GM12878 (cell line): Measurements from ENCODE around the gene ANKRD26. TPM values are rescaled to one million over a fixed set of nuclear protein-coding genes. Genes with fewer than 3 reads are reported as not detected.

ENCODE experiments used
- ATAC-seq: fragments of 200-7000 bp; cut with Tn5 transposase; 3 replicates; pipeline ENCODE4 v1.9.1; 2020; ENCODE audit warnings: mild to moderate bottlenecking, moderate library complexity
- Bru-seq: library from RNA; stranded (reverse); fragments of 400-500 nt; gene quantifications from one replicate; lab custom pipeline; 2021; lab: Mats Ljungman, UMichigan
- BruChase-seq, 2 experiments: library from RNA; stranded (reverse); fragments of 400-500 nt; gene quantifications; one replicate each; lab custom pipeline; 2021; lab: Mats Ljungman, UMichigan
- BruUV-seq: library from RNA; stranded (reverse); fragments of 400-500 nt; replicated peaks from 2 replicates; lab custom pipeline; 2021; lab: Mats Ljungman, UMichigan
- CTCF ChIA-PET: fragments of 300-600 bp; sonication (Branson Sonifier 250); formaldehyde crosslinking; extraction: SDS; loops from one replicate; lab custom pipeline; 2021; ENCODE audit warnings: inconsistent platforms; lab: Yijun Ruan, JAX
- POLR2A ChIA-PET: fragments of 350-600 bp; formaldehyde crosslinking; extraction: SDS; loops from one replicate; lab custom pipeline; 2021; ENCODE audit warnings: inconsistent platforms; lab: Charles Lee
- RAD21 ChIA-PET: fragments of 300-600 bp; sonication (Branson Sonifier 250); formaldehyde crosslinking; loops from one replicate; lab custom pipeline; 2023; ENCODE audit warnings: antibody characterized with exemption; ENCODE audit not compliant: unreplicated experiment; lab: Charles Lee
- SMC1A ChIA-PET: fragments of 300-600 bp; sonication (Branson Sonifier 250); formaldehyde crosslinking; loops from one replicate; lab custom pipeline; 2023; ENCODE audit not compliant: unreplicated experiment, uncharacterized antibody; lab: Charles Lee
- DNase-seq: peaks from one replicate; pipeline ENCODE4 v3.0.0-alpha.2; 2011; ENCODE audit warnings: low read depth, low spot score
- FAIRE-seq: peaks from 3 replicates; lab custom pipeline; 2011; peaks lifted over from hg19 to GRCh38; lab: Jason Lieb, UNC
- H2AFZ ChIP-seq: 2 replicates; pipeline ENCODE4 v1.6.0; 2011; ENCODE audit warnings: low read depth, low read length, control low read depth; ENCODE audit not compliant: control insufficient read depth
- H3K27ac ChIP-seq: 2 replicates; pipeline ENCODE4 v1.5.1; 2011; ENCODE audit warnings: control low read depth; ENCODE audit not compliant: control insufficient read depth, insufficient read depth
- H3K27me3 ChIP-seq, 2 experiments: replicated peaks in 1 of 2; 2 replicates each; pipeline versions ENCODE4 v1.6.0 to v1.6.1; 2011; ENCODE audit warnings: low read length in 1 of 2; ENCODE audit not compliant: control insufficient read depth in 2 of 2, insufficient read depth in 2 of 2
- H3K36me3 ChIP-seq, 2 experiments: 2 replicates each; pipeline ENCODE4 v1.5.1; 2011; ENCODE audit warnings: low read length in 1 of 2; ENCODE audit not compliant: control insufficient read depth in 2 of 2, insufficient read depth in 2 of 2
- H3K4me1 ChIP-seq: 2 replicates; pipeline ENCODE4 v1.6.1; 2011; ENCODE audit warnings: mild to moderate bottlenecking, low read length, moderate library complexity, mixed read lengths; ENCODE audit not compliant: control insufficient read depth, insufficient read depth
- H3K4me2 ChIP-seq: 2 replicates; pipeline ENCODE4 v1.6.0; 2011; ENCODE audit warnings: control low read depth; ENCODE audit not compliant: control insufficient read depth, insufficient read depth
- H3K4me3 ChIP-seq: fragments of 200-600 bp; sonication (generic); 2 replicates; pipeline ENCODE4 v1.5.1; 2016
- H3K79me2 ChIP-seq: 2 replicates; pipeline ENCODE4 v1.6.0; 2011; ENCODE audit warnings: low read length; ENCODE audit not compliant: control insufficient read depth, insufficient read depth
- H3K9ac ChIP-seq: 2 replicates; pipeline ENCODE4 v1.8.0; 2011; ENCODE audit warnings: low read length, control low read depth, mixed read lengths; ENCODE audit not compliant: control insufficient read depth, insufficient read depth
- H3K9me3 ChIP-seq: replicated peaks from 3 replicates; pipeline ENCODE4 v1.5.1; 2011; ENCODE audit warnings: mild to moderate bottlenecking, low read length; ENCODE audit not compliant: control insufficient read depth, insufficient read depth
- H4K20me1 ChIP-seq: 2 replicates; pipeline ENCODE4 v1.6.0; 2011; ENCODE audit not compliant: control insufficient read depth, insufficient read depth
- BMI1 ChIP-seq: fragments of 450-650 bp; IDR thresholded peaks from 2 replicates; pipeline ENCODE4 v1.6.1; 2016; ENCODE audit warnings: mild to moderate bottlenecking, moderate library complexity, borderline replicate concordance
- CBX3 ChIP-seq: fragments of 200-600 bp; sonication (generic); IDR thresholded peaks from 2 replicates; pipeline ENCODE4 v1.6.1; 2016; ENCODE audit warnings: low read depth, borderline replicate concordance
- CREM ChIP-seq: IDR thresholded peaks from 2 replicates; pipeline ENCODE4 v1.6.1; 2014; ENCODE audit warnings: antibody characterized with exemption, low read depth
- DPF2 ChIP-seq: fragments of 450-650 bp; IDR thresholded peaks from 2 replicates; pipeline ENCODE4 v1.6.1; 2017; ENCODE audit warnings: mild to moderate bottlenecking
- FOXK2 ChIP-seq: fragments of 450-650 bp; IDR thresholded peaks from 2 replicates; pipeline ENCODE4 v1.6.1; 2017; ENCODE audit warnings: mild to moderate bottlenecking, moderate library complexity
- HCFC1 ChIP-seq: fragments of 150-350 bp; IDR thresholded peaks from 2 replicates; pipeline ENCODE4 v1.6.1; 2014; ENCODE audit warnings: low read length
- IKZF2 ChIP-seq, 2 experiments: fragments of 450-650 bp; IDR thresholded peaks; 2 replicates each; pipeline ENCODE4 v1.6.1; 2017; ENCODE audit warnings: mild to moderate bottlenecking in 2 of 2, moderate library complexity in 2 of 2
- KAT2A ChIP-seq: conservative IDR thresholded peaks from 2 replicates; pipeline ENCODE4 v1.6.1; 2011; ENCODE audit warnings: low read depth, low read length; ENCODE audit not compliant: control insufficient read depth
- MYC ChIP-seq: IDR thresholded peaks from 2 replicates; pipeline ENCODE4 v1.6.1; 2011; ENCODE audit warnings: mild to moderate bottlenecking, low read length, moderate library complexity, inconsistent platforms; ENCODE audit not compliant: insufficient read depth, insufficient replicate concordance, insufficient read length, severe bottlenecking
- NBN ChIP-seq: fragments of 450-650 bp; IDR thresholded peaks from 2 replicates; pipeline ENCODE4 v1.6.1; 2016
- POLR2AphosphoS2 ChIP-seq: IDR thresholded peaks from 2 replicates; pipeline ENCODE4 v1.6.1; 2011; ENCODE audit warnings: low read depth, mild to moderate bottlenecking, low read length, improper control_type of control experiment, moderate library complexity
- SREBF1 ChIP-seq: IDR thresholded peaks from 2 replicates; pipeline ENCODE4 v1.6.1; 2012; ENCODE audit warnings: mild to moderate bottlenecking, low read length
- STAT3 ChIP-seq: IDR thresholded peaks from 2 replicates; pipeline ENCODE4 v1.6.1; 2011; ENCODE audit warnings: low read depth, low read length, improper control_type of control experiment
- whole genome bisulfite sequencing: methylation state at CpG from one replicate; pipeline ENCODE4 v1.1.6; 2016; ENCODE audit warnings: low lambda C conversion rate; ENCODE audit not compliant: insufficient replicate concordance, insufficient coverage; ENCODE audit errors: missing lambda C conversion rate; 5-methylcytosine and 5-hydroxymethylcytosine counted together
- in situ Hi-C: fragments of 300-500 bp; cut with MboI; formaldehyde crosslinking; loops from 9 replicates; pipeline ENCODE4 v1.14.3; 2018; ENCODE audit warnings: mixed read lengths
- intact Hi-C: fragments of 100-400 bp; cut with micrococcal nuclease; formaldehyde crosslinking; loops from one replicate; pipeline ENCODE4 v1.14.2; 2022; ENCODE audit not compliant: unreplicated experiment
- long read RNA-seq, 2 experiments: library from polyadenylated mRNA; unstranded; transcript quantifications; one replicate each; pipeline ENCODE4 v2.0.0, GENCODE V29; 2019 to 2020
- polyA minus RNA-seq, 3 experiments: library from RNA; depleted of rRNA, polyadenylated mRNA; stranded (reverse); fragments of >200 nt; gene quantifications; 2 replicates each; pipeline ENCODE4 v1.2.3, GENCODE V29; 2011
- polyA plus RNA-seq, 11 experiments: library from polyadenylated mRNA; depleted of rRNA in 4 of 11; unstranded in 6 of 11; stranded (reverse) in 5 of 11; fragments of >200 nt; fragmentation: Nextera tagmentation in 4 of 11; fragmentation: Illumina TruSeq in 1 of 11; extraction: Ambion mirVana in 4 of 11; extraction: Trizol in 1 of 11; gene quantifications; 1 replicate in 1 of 11; 2 replicates in 10 of 11; pipeline versions ENCODE4 v1.2.1 to v1.2.3, GENCODE V29; 2011 to 2016; ENCODE audit warnings: inconsistent platforms in 2 of 11, missing spikeins in 2 of 11, low read depth in 1 of 11
- total RNA-seq, 4 experiments: library from RNA; depleted of rRNA in 3 of 4; stranded (reverse); fragments of >200 nt in 3 of 4; fragmentation: Illumina TruSeq in 1 of 4; extraction: Trizol in 1 of 4; gene quantifications; 2 replicates each; pipeline versions ENCODE4 v1.2.1 to v1.2.3, GENCODE V29; 2013 to 2021
- TF ChIP-seq, protein P1 (sequence below): IDR thresholded peaks from 2 replicates; pipeline ENCODE4 v1.6.1; 2011; ENCODE audit warnings: borderline replicate concordance, low read depth, mild to moderate bottlenecking, moderate library complexity, low read length; ENCODE audit not compliant: insufficient read depth, poor library complexity, severe bottlenecking
- TF ChIP-seq, protein P2 (sequence below): IDR thresholded peaks from 2 replicates; pipeline ENCODE4 v1.6.1; 2012; ENCODE audit warnings: low read depth, low read length, improper control_type of control experiment
- TF ChIP-seq, protein P3 (sequence below): IDR thresholded peaks from 2 replicates; pipeline ENCODE4 v1.6.1; 2011; ENCODE audit warnings: low read depth, mild to moderate bottlenecking, low read length, moderate library complexity, borderline replicate concordance; ENCODE audit errors: extremely low read depth

The ANKRD26 gene
- total RNA-seq (2013; cell fraction: nucleolus; rRNA removed) = 66.0 and 68.2 TPM in 2 replicates
- total RNA-seq (2014; rRNA removed) (5.5 and 6.8 TPM in 2 replicates), total RNA-seq (2014; rRNA removed; fragmentation: Illumina TruSeq; extraction: Trizol) (11.1 and 12.0 TPM in 2 replicates), total RNA-seq (2021) (4.8 and 6.1 TPM in 2 replicates), polyA plus RNA-seq (2011; rRNA removed) (2.6 and 4.6 TPM in 2 replicates), polyA plus RNA-seq (2014; fragmentation: Illumina TruSeq; extraction: Trizol) (5.8 and 7.1 TPM in 2 replicates), polyA plus RNA-seq (2014; fragmentation: Nextera tagmentation; extraction: Ambion mirVana) (1 to 10 TPM; 2.3 to 3.4 TPM), polyA plus RNA-seq (2014; rRNA removed) (2.7 and 3.2 TPM in 2 replicates), polyA plus RNA-seq (2016; fragmentation: Nextera tagmentation; extraction: Ambion mirVana) (1 to 10 TPM; 5.3 to 6.1 TPM), polyA minus RNA-seq (2011; rRNA and poly(A)+ RNA removed) (3.8 and 6.2 TPM in 2 replicates), Bru-seq, nascent RNA (percentile 60 among the genes with signal in this experiment), BruChase-seq, experiment 1, labeled RNA remaining after a 6-hour chase (percentile 63 among the genes with signal in this experiment), BruChase-seq, experiment 2, labeled RNA remaining after a 2-hour chase (percentile 60 among the genes with signal in this experiment)
- polyA plus RNA-seq (2011; ENCODE audit: low read depth) = 2.7 TPM
- polyA plus RNA-seq (2011; cell fraction: cytosol; rRNA removed) = 0.48 and 0.70 TPM in 2 replicates
- 2.3 and 3.7 TPM in 2 replicates for polyA plus RNA-seq (2011; cell fraction: nucleus; rRNA removed)
- polyA plus RNA-seq (2012) = 3.8 and 5.0 TPM in 2 replicates
- 0.94 and 1.1 TPM in 2 replicates for polyA minus RNA-seq (2011; cell fraction: cytosol; rRNA and poly(A)+ RNA removed)
- polyA minus RNA-seq (2011; cell fraction: nucleus; rRNA and poly(A)+ RNA removed) = 4.1 and 6.2 TPM in 2 replicates
- long read RNA-seq, experiment 1, partial matches to known transcripts = 3 of 6 reads
- long read RNA-seq, experiment 1, other reads (novel, unspliced or antisense) = 3 of 6 reads
- long read RNA-seq, experiment 2, partial matches to known transcripts = 6 of 8 reads
- long read RNA-seq, experiment 2, other reads (novel, unspliced or antisense) = 2 of 8 reads

DNA sequence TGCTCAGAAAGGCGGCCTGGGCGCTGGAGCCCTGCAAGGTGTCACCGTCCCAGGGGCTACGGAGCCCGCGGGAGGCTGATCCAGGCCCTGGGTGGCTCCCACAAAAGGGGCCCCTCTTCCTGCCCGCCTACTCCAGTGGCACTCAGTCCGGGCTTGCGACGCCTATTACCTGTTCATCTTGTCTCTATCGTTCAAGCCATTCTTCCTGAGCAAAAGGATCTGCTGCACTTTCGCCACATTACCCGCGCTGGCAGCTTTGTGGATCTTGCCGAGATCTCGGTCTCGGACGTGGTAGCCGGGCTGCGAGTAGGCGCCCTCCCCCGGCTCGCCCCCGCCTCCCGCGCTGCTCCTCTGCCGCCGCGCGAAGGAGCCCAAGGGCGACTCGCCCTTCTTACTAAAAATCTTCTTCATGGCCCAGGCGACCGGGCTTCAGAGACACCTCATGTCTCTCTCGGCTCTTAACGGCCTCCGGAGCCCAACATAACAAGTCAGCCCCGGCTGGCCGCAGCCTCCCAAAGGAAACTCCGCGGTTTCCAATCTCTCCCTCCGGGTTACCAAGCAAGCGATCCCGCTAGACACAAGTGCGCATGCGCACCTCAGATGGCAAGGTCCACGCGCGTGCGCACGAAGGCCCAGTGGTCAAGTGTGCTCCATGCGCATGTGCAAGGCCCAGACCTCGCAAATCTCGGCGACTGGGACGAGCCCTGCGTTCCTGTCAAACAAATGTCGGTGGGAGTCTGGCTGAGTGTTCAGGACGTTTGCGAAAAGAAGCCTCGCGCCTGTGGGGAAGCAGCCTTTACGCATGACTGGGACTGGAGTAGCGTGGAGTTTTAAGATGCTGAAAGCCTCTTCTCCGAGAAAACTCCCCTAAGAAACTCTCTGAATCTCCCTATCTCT, at the start of gene ANKRD26:
TSS of gene ANKRD26 (minus strand) at position 579 of the 897 bp plus-strand sequence. CDS start at position 411, 168 bp downstream.
- intact Hi-C loops = loop anchor here (2.0 kb wide), 2 partner anchors 55 to 131 kb away; partner anchors contain the start of genes MASTL and YME1L1
- TF ChIP-seq, protein P1, sequence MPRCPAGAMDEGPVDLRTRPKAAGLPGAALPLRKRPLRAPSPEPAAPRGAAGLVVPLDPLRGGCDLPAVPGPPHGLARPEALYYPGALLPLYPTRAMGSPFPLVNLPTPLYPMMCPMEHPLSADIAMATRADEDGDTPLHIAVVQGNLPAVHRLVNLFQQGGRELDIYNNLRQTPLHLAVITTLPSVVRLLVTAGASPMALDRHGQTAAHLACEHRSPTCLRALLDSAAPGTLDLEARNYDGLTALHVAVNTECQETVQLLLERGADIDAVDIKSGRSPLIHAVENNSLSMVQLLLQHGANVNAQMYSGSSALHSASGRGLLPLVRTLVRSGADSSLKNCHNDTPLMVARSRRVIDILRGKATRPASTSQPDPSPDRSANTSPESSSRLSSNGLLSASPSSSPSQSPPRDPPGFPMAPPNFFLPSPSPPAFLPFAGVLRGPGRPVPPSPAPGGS = no peak
- TF ChIP-seq POLR2AphosphoS2 (0 out of 2 replicates have a peak, but pooled peaks have one; percentile 44), STAT3 (no peak), SREBF1 (0 out of 2 replicates have a peak, but pooled peaks have one; percentile 34), CREM (0 out of 2 replicates have a peak, but pooled peaks have one; percentile 47), BMI1 (no peak), NBN (0 out of 2 replicates have a peak, but pooled peaks have one; percentile 27), KAT2A (no peak), DPF2 (0 out of 2 replicates have a peak, but pooled peaks have one; percentile 53), MYC (no peak), FOXK2 (no peak), HCFC1 (no peak; the same call in 1 of the 2 replicates), CBX3 (no peak), IKZF2 (IDR thresholded peaks at IDR 0.05) (peak; percentile 75 to 85)
- TF ChIP-seq, protein P2, sequence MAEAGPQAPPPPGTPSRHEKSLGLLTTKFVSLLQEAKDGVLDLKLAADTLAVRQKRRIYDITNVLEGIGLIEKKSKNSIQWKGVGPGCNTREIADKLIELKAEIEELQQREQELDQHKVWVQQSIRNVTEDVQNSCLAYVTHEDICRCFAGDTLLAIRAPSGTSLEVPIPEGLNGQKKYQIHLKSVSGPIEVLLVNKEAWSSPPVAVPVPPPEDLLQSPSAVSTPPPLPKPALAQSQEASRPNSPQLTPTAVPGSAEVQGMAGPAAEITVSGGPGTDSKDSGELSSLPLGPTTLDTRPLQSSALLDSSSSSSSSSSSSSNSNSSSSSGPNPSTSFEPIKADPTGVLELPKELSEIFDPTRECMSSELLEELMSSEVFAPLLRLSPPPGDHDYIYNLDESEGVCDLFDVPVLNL = no peak
- TF ChIP-seq, protein P3, sequence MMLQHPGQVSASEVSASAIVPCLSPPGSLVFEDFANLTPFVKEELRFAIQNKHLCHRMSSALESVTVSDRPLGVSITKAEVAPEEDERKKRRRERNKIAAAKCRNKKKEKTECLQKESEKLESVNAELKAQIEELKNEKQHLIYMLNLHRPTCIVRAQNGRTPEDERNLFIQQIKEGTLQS = peak; percentile 71; the same call in 1 of the 2 replicates

More for the DNA sequence above, at the start of gene ANKRD26:
- Histone ChIP-seq H4K20me1 (no peaks in the 10 kb centered on the region), H3K9me3 (no peaks in the 10 kb centered on the region), H3K79me2 (peaks cover 7% of the 10 kb centered on the region), H3K27ac (peak within 1 kb of the TSS; percentile 93), H3K9ac (peak within 1 kb of the TSS; percentile 94), H3K4me2 (peak within 1 kb of the TSS; percentile 98), H3K4me3 (peak within 1 kb of the TSS; percentile 73), H3K27me3 (no peaks in the 10 kb centered on the region), H3K4me1 (peaks cover 9% of the 10 kb centered on the region), H3K36me3 (no peaks in the 10 kb centered on the region; a peak in 1 of 4 replicates), H2AFZ (peak within 1 kb of the TSS; percentile 100)
- 1% methylated on average over 46 of the region's 65 CpGs for WGBS
- DNase-seq = peak; percentile 94
- peak; percentile 74 for FAIRE-seq
- peak; percentile 89 for ATAC-seq
- ChIA-PET POLR2A (interaction anchor here (1.0 to 2.0 kb wide), 3 partner anchors 47 to 155 kb away, joined by 4 to 7 read pairs (median 5); partner anchors contain the start of gene YME1L1), RAD21 (no interaction called here), SMC1A (interaction anchor here (0.6 to 1.0 kb wide), 3 partner anchors 15 to 141 kb away, joined by 3 to 4 read pairs (median 3); partner anchors contain the start of gene YME1L1), CTCF (no interaction called here)
- in situ Hi-C loops = no loop called here
- TSS peak; percentile 69 for BruUV-seq
